Prostate gland (tissue), 2 donors: ENCODE data around the gene SLC49A4. TPM values are rescaled to one million over a fixed set of nuclear protein-coding genes. Genes with fewer than 3 reads are reported as not detected.

ENCODE experiments used
- DNase-seq: peaks from one replicate; pipeline ENCODE4 v3.0.0-alpha.2; 2019; ENCODE audit warnings: low spot score
- H3K27ac ChIP-seq, 2 donors: fragments of 200-600 bp; sonication (generic); 2 replicates each; pipeline ENCODE4 v1.5.1; 2017 to 2019
- H3K27me3 ChIP-seq: fragments of 200-600 bp; sonication (generic); replicated peaks from 2 replicates; pipeline ENCODE4 v1.5.1; 2019; ENCODE audit not compliant: insufficient read depth
- H3K36me3 ChIP-seq, 2 donors: fragments of 200-600 bp; sonication (generic); 1 replicate in 1 of 2; 2 replicates in 1 of 2; pipeline versions ENCODE4 v1.5.1 to v1.8.1; 2017 to 2019
- H3K4me1 ChIP-seq: fragments of 200-600 bp; sonication (generic); replicated peaks from 2 replicates; pipeline ENCODE4 v1.5.1; 2019
- H3K4me3 ChIP-seq, 2 donors: fragments of 200-600 bp; sonication (generic); 2 replicates each; pipeline ENCODE4 v1.5.1; 2017 to 2019
- H3K9me3 ChIP-seq: fragments of 200-600 bp; sonication (generic); 2 replicates; pipeline ENCODE4 v1.5.1; 2017
- POLR2A ChIP-seq: fragments of 450-650 bp; IDR thresholded peaks from one replicate; pipeline ENCODE4 v1.6.1; 2016; ENCODE audit warnings: antibody characterized with exemption, mild to moderate bottlenecking
- POLR2AphosphoS5 ChIP-seq: sonication (generic); formaldehyde crosslinking; IDR thresholded peaks from one replicate; pipeline ENCODE4 v1.6.1; 2017; ENCODE audit warnings: antibody characterized with exemption
- WGBS: methylation state at CpG from one replicate; pipeline ENCODE4 v1.1.5; 2018; 5-methylcytosine and 5-hydroxymethylcytosine counted together
- intact Hi-C: fragments of 100-400 bp; cut with DNase I; formaldehyde crosslinking; loops from one replicate; pipeline ENCODE4 v1.14.2; 2022
- total RNA-seq, 2 donors: library from RNA; depleted of rRNA; stranded (reverse); fragments of >200 nt; gene quantifications; one replicate each; pipeline ENCODE4 v1.1.0, GENCODE V29; 2016
- TF ChIP-seq, protein P1 (sequence below), 4 experiments: fragments of 200-600 bp in 2 of 4; fragments of 450-650 bp in 2 of 4; sonication (generic) in 2 of 4; IDR thresholded peaks; 1 replicate in 3 of 4; 2 replicates in 1 of 4; pipeline ENCODE4 v1.5.1; 2016 to 2019; ENCODE audit warnings: antibody characterized with exemption in 4 of 4, mild to moderate bottlenecking in 2 of 4, moderate library complexity in 2 of 4

The SLC49A4 gene
- total RNA-seq, 2 donors from 2014 or later, result 26.7 to 34.7 TPM

DNA sequence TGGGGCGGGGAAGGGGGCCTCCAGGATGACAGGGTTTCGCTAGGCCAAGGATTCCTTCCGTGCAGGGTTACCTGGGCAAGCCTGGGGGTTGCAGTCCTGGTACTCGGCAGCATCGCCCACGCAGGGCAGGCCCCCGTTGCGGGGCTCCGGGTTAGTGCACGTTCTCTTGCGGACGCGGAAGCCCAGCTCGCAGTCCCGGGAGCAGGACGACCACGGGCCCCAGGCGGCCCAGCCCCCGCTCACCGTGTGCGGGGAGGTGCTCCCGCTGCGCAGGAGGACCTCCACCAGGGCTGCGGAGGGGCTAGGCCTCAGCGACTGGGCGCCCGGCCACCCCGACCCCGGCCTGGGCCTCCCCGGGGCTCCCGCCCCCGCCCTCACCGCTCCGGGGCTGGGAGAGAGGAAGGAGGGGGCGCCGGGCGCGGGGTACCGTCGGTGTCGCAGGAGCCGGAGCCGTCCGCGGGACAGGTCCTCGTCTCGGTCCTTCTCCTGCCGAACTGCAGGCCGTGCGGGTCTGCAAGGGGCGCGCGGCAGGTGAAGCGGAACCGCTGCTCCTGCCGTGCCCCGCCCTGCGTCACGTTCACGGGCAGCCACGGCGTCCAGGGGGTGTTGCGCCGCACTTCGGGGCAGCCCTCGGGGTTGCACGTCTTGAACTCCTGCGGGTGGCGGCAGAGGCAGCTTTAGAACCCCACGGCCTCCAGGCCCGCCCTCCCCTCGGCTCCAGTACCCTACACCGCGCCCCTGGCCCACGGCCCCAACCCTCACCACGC lies 118.1 kb downstream of the SLC49A4 start:
- no peak overlapping the region for H3K27ac ChIP-seq
- H3K9me3 ChIP-seq, result no peaks in the 10 kb centered on the region
- WGBS, result 52% methylated on average over 34 of the region's 76 CpGs
- H3K36me3 ChIP-seq, result no peaks in the 10 kb centered on the region
- TF ChIP-seq, protein P1, sequence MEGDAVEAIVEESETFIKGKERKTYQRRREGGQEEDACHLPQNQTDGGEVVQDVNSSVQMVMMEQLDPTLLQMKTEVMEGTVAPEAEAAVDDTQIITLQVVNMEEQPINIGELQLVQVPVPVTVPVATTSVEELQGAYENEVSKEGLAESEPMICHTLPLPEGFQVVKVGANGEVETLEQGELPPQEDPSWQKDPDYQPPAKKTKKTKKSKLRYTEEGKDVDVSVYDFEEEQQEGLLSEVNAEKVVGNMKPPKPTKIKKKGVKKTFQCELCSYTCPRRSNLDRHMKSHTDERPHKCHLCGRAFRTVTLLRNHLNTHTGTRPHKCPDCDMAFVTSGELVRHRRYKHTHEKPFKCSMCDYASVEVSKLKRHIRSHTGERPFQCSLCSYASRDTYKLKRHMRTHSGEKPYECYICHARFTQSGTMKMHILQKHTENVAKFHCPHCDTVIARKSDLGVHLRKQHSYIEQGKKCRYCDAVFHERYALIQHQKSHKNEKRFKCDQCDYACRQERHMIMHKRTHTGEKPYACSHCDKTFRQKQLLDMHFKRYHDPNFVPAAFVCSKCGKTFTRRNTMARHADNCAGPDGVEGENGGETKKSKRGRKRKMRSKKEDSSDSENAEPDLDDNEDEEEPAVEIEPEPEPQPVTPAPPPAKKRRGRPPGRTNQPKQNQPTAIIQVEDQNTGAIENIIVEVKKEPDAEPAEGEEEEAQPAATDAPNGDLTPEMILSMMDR (IDR thresholded peaks at IDR 0.05), result no peak
- TF ChIP-seq POLR2A (no peak), POLR2AphosphoS5 (no peak)
- peaks cover 11% of the 10 kb centered on the region for H3K27me3 ChIP-seq
- no peak for DNase-seq
- intact Hi-C loops, result no loop called here
- no peaks in the 10 kb centered on the region for H3K4me1 ChIP-seq
- no peak overlapping the region for H3K4me3 ChIP-seq

DNA sequence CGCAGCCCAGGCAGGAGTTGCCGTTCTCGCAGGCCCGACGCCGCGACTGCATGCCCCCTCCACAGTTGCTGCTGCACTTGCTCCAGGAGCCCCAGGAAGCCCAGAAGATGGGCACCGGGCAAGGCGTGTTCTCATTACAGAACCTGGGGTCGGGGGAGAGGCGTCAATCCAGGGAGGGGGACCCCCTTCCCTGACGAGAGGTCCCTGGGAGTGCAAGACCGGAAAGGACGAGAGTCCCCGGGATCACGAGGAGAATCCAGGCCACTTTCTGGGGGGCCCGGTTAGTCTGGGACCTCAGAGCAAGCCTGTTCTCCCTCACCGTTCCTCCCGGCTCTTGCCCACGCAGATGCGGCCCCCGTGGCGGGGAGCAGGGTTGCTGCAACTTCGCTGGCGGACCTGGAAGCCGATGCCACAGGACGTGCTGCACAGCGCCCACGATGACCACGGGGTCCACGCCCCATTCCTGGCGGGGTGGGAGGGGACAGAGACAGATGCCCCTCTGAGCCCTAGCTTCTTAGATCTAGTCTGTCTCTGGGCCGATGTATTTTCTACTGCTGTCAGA lies 118.8 kb downstream of the SLC49A4 start:
- intact Hi-C loops, result no loop called here
- TF ChIP-seq POLR2A (no peak), POLR2AphosphoS5 (no peak)
- TF ChIP-seq, protein P1 (IDR thresholded peaks at IDR 0.05), result no peak
- no peaks in the 10 kb centered on the region for H3K9me3 ChIP-seq
- 85% methylated on average over 26 of the region's 33 CpGs for WGBS
- H3K27me3 ChIP-seq, result peaks cover 11% of the 10 kb centered on the region
- no peak overlapping the region for H3K27ac ChIP-seq
- DNase-seq, result no peak
- H3K4me1 ChIP-seq, result no peaks in the 10 kb centered on the region
- H3K4me3 ChIP-seq, result no peak overlapping the region
- no peaks in the 10 kb centered on the region for H3K36me3 ChIP-seq

DNA sequence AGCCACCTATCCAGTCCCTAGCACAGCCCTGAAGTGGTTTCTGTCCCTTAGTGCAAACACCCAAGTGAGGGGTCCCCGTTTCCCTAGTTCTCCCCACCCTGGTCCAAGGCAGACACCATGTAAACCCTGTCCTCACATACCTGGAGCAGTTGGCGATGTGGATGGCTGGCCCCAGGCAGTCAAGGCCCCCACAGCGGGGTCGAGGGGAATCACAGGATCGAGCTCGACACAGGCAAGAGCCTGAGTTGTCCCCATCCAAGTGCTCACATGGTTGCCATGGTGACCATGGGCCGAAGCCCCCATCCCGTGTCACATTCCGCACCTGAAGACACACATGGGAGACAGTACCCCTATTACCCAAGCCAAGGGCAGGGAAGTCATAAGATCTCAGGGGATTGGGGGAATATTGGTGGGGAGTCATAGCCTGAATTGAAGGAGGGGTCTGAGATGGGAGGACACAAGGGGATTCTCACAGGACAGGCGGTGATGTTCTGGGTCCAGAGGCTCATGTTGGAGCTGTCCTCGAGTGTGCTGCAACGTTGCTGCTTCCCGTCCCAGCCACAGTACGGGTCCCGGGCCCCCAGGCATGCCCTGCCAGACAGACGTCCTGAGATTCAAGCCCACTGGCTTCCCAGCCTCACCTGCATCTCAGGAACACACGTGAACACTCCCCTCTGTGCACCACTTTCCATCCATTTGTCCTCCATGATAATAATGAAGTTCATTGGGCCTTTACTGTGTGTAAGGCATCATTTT lies 120.6 kb downstream of the SLC49A4 start:
- no peaks in the 10 kb centered on the region for H3K9me3 ChIP-seq
- no peaks in the 10 kb centered on the region for H3K36me3 ChIP-seq
- WGBS, result 76% methylated on average over 17 of the region's 17 CpGs
- TF ChIP-seq POLR2AphosphoS5 (no peak), POLR2A (no peak)
- TF ChIP-seq, protein P1 (IDR thresholded peaks at IDR 0.05), result no peak
- intact Hi-C loops, result no loop called here
- H3K27me3 ChIP-seq, result peaks cover 11% of the 10 kb centered on the region
- no peak overlapping the region for H3K4me3 ChIP-seq
- H3K27ac ChIP-seq, result no peak overlapping the region
- no peaks in the 10 kb centered on the region for H3K4me1 ChIP-seq
- DNase-seq, result no peak

DNA sequence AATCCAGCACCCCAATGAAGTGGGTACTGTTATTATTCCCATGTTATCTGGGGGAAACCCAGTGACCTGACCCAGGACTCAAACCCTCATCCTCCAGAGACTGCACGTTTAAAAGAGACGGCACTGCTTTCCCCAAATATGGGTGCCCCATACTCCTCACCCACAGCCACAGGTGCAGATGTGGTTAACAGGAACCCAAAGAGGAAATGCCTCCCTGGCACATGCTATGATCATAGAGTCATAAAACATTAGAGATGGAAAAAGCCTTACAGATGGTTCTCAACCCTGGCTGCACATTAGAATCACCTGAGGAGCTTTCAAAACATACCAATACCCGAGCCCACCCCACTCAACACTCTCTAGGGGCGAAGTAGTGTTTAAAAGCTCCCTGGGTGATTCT lies 121.2 kb downstream of the SLC49A4 start:
- Histone ChIP-seq H3K36me3 (no peaks in the 10 kb centered on the region), H3K4me3 (no peak overlapping the region), H3K4me1 (no peaks in the 10 kb centered on the region), H3K9me3 (no peaks in the 10 kb centered on the region), H3K27me3 (peaks cover 11% of the 10 kb centered on the region), H3K27ac (no peak overlapping the region)
- intact Hi-C loops, result no loop called here
- WGBS, result 83% methylated on average over 4 of the region's 4 CpGs
- DNase-seq, result no peak
- no peak for TF ChIP-seq POLR2AphosphoS5
- TF ChIP-seq POLR2A, result no peak
- TF ChIP-seq, protein P1 (IDR thresholded peaks at IDR 0.05), result no peak
